HEK293 (cell line): ENCODE measurements around the gene RIPK3.

Source experiments
- CTCF ChIA-PET: fragments of 350-600 bp; formaldehyde crosslinking; extraction: SDS; loops from one replicate; lab custom pipeline; 2021; ENCODE audit warnings: antibody characterized with exemption; lab: Yijun Ruan, JAX
- POLR2A ChIA-PET: fragments of 300-600 bp; formaldehyde crosslinking; extraction: SDS; loops from one replicate; lab custom pipeline; 2020; ENCODE audit warnings: antibody characterized with exemption, inconsistent platforms; lab: Yijun Ruan, JAX
- H3K27ac ChIP-seq: fragments of 200-500 bp; sonication (Bioruptor generic); 2 replicates; pipeline ENCODE4 v1.5.1; 2014; ENCODE audit warnings: low read depth, low read length, control low read depth, inconsistent platforms; ENCODE audit errors: extremely low read depth
- H3K36me3 ChIP-seq, 2 experiments: fragments of 200-500 bp in 1 of 2; sonication (Bioruptor generic) in 1 of 2; 1 replicate in 1 of 2; 2 replicates in 1 of 2; pipeline ENCODE4 v1.5.1; 2014 to 2017; ENCODE audit warnings: inconsistent platforms in 2 of 2, low read length in 2 of 2; ENCODE audit not compliant: control insufficient read depth in 2 of 2, insufficient read depth in 1 of 2
- H3K4me1 ChIP-seq: fragments of 200-500 bp; sonication (Bioruptor generic); 2 replicates; pipeline ENCODE4 v1.5.1; 2014; ENCODE audit warnings: mild to moderate bottlenecking, low read length, inconsistent platforms; ENCODE audit not compliant: control insufficient read depth, insufficient read depth
- H3K4me3 ChIP-seq: 2 replicates; pipeline ENCODE4 v1.5.1; 2011; ENCODE audit warnings: low read depth, mild to moderate bottlenecking, control low read depth, low read length, moderate library complexity
- H3K9me3 ChIP-seq: fragments of 200-500 bp; sonication (Bioruptor generic); 2 replicates; pipeline ENCODE4 v1.5.1; 2014; ENCODE audit warnings: low read depth, low read length, inconsistent platforms; ENCODE audit not compliant: control insufficient read depth, insufficient read depth
- KLF7 ChIP-seq: fragments of 450-650 bp; formaldehyde crosslinking; IDR thresholded peaks from 2 replicates; pipeline ENCODE4 v1.5.1; 2016; ENCODE audit warnings: missing biosample characterization, missing genetic modification characterization, borderline replicate concordance
- KLF8 ChIP-seq: fragments of 450-650 bp; formaldehyde crosslinking; IDR thresholded peaks from 2 replicates; pipeline ENCODE4 v1.5.1; 2016; ENCODE audit warnings: missing biosample characterization, missing genetic modification characterization
- REST ChIP-seq: fragments of 450-650 bp; formaldehyde crosslinking; IDR thresholded peaks from 2 replicates; pipeline ENCODE4 v1.5.1; 2016; ENCODE audit warnings: missing biosample characterization, missing genetic modification characterization
- TCF7L2 ChIP-seq: IDR thresholded peaks from 2 replicates; pipeline ENCODE4 v1.6.1; 2011; ENCODE audit warnings: low read depth, mild to moderate bottlenecking, inconsistent platforms, low read length, moderate library complexity, borderline replicate concordance
- TSHZ1 ChIP-seq: fragments of 450-650 bp; formaldehyde crosslinking; IDR thresholded peaks from 2 replicates; pipeline ENCODE4 v1.5.1; 2016; ENCODE audit warnings: missing biosample characterization, missing genetic modification characterization, borderline replicate concordance
- ZBTB6 ChIP-seq: fragments of 450-650 bp; formaldehyde crosslinking; IDR thresholded peaks from 2 replicates; pipeline ENCODE4 v1.5.1; 2017; ENCODE audit warnings: missing biosample characterization, missing genetic modification characterization
- ZNF114 ChIP-seq: fragments of 450-650 bp; formaldehyde crosslinking; IDR thresholded peaks from 2 replicates; pipeline ENCODE4 v1.5.0; 2017; ENCODE audit warnings: missing biosample characterization, missing genetic modification characterization
- ZNF146 ChIP-seq: fragments of 450-650 bp; formaldehyde crosslinking; IDR thresholded peaks from 2 replicates; pipeline ENCODE4 v1.5.1; 2016; ENCODE audit warnings: missing biosample characterization, missing genetic modification characterization
- ZNF16 ChIP-seq: fragments of 450-650 bp; formaldehyde crosslinking; IDR thresholded peaks from 2 replicates; pipeline ENCODE4 v1.5.1; 2016; ENCODE audit warnings: low read depth, missing biosample characterization, missing genetic modification characterization
- ZNF169 ChIP-seq: fragments of 450-650 bp; formaldehyde crosslinking; IDR thresholded peaks from 2 replicates; pipeline ENCODE4 v1.5.1; 2016; ENCODE audit warnings: missing biosample characterization, missing genetic modification characterization
- ZNF175 ChIP-seq: fragments of 450-650 bp; formaldehyde crosslinking; IDR thresholded peaks from 2 replicates; pipeline ENCODE4 v1.5.1; 2016; ENCODE audit warnings: missing biosample characterization, missing genetic modification characterization
- ZNF335 ChIP-seq: fragments of 450-650 bp; formaldehyde crosslinking; conservative IDR thresholded peaks from 2 replicates; pipeline ENCODE4 v1.5.1; 2016; ENCODE audit warnings: missing biosample characterization, missing genetic modification characterization
- ZNF514 ChIP-seq: fragments of 450-650 bp; formaldehyde crosslinking; IDR thresholded peaks from 2 replicates; pipeline ENCODE4 v1.5.1; 2016; ENCODE audit warnings: missing biosample characterization, missing genetic modification characterization
- ZNF629 ChIP-seq: fragments of 450-650 bp; formaldehyde crosslinking; IDR thresholded peaks from 2 replicates; pipeline ENCODE4 v1.5.1; 2017; ENCODE audit warnings: missing biosample characterization, missing genetic modification characterization
- ZNF658 ChIP-seq: fragments of 450-650 bp; formaldehyde crosslinking; IDR thresholded peaks from 2 replicates; pipeline ENCODE4; 2016; ENCODE audit warnings: missing biosample characterization, missing genetic modification characterization
- ZNF692 ChIP-seq: fragments of 450-650 bp; formaldehyde crosslinking; IDR thresholded peaks from 2 replicates; pipeline ENCODE4 v1.5.1; 2016; ENCODE audit warnings: missing biosample characterization, missing genetic modification characterization
- TF ChIP-seq, protein P1 (sequence below): fragments of 450-650 bp; formaldehyde crosslinking; IDR thresholded peaks from 2 replicates; pipeline ENCODE4 v1.5.1; 2016; ENCODE audit warnings: missing biosample characterization, missing genetic modification characterization

RIPK3 gene

GRCh38 chr14:24311837-24312615, 27.8 kb downstream of the RIPK3 start:
- POLR2A ChIA-PET = interaction anchor here (1.1 kb wide), 1 partner anchor 70 kb away, joined by 3 read pairs; the partner anchor contains the start of gene TINF2
- no peaks in the 10 kb centered on the region for H3K9me3 ChIP-seq
- H3K27ac ChIP-seq = no peak overlapping the region
- H3K4me1 ChIP-seq = no peaks in the 10 kb centered on the region
- TF ChIP-seq ZNF629 (no peak), REST (no peak), ZBTB6 (tag by site-specific recombination) (no peak), ZNF692 (tag by site-specific recombination) (no peak), TSHZ1 (tag by site-specific recombination) (no peak), TCF7L2 (no peak), ZNF175 (no peak), ZNF335 (tag by site-specific recombination) (no peak), ZNF146 (tag by site-specific recombination) (no peak), ZNF658 (tag by site-specific recombination) (no peak), ZNF114 (tag by site-specific recombination) (no peak), ZNF514 (tag by site-specific recombination) (no peak), KLF7 (tag by site-specific recombination) (no peak), ZNF16 (no peak), KLF8 (tag by site-specific recombination) (no peak), ZNF169 (no peak)
- TF ChIP-seq, protein P1, sequence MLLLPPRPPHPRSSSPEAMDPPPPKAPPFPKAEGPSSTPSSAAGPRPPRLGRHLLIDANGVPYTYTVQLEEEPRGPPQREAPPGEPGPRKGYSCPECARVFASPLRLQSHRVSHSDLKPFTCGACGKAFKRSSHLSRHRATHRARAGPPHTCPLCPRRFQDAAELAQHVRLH (tag by site-specific recombination) = no peak
- no peak overlapping the region for H3K4me3 ChIP-seq
- H3K36me3 ChIP-seq = peaks cover 0 to 54% of the 10 kb centered on the region in 2 experiments; a peak in 2 of 3 replicates
- CTCF ChIA-PET = interaction anchor here (0.8 to 0.9 kb wide), 2 partner anchors 11 to 16 kb away, joined by 3 read pairs; no protein-coding TSS in a partner anchor
